DOHH2 (cell line): ENCODE results near the gene SLC29A4.
A peak's percentile ranks its signal among the peaks of the same experiment; 100 is the strongest.

ENCODE experiments used
- CTCF ChIP-seq: fragments of 200-600 bp; sonication (generic); IDR thresholded peaks from one replicate; pipeline ENCODE4 v1.5.1; 2014; ENCODE audit warnings: antibody characterized with exemption, mild to moderate bottlenecking, low read depth, low read length; ENCODE audit not compliant: poor library complexity, severe bottlenecking
- EZH2phosphoT487 ChIP-seq: fragments of 200-600 bp; sonication (generic); IDR thresholded peaks from 2 replicates; pipeline ENCODE4 v1.6.1; 2017; ENCODE audit warnings: borderline replicate concordance, mild to moderate bottlenecking, antibody characterized with exemption, low read length, moderate library complexity, mixed read lengths

GRCh38 chr7:5284304-5285281 is 1.9 kb downstream of the SLC29A4 start:
- TF ChIP-seq EZH2phosphoT487 (no peak), CTCF (peak; percentile 65)
